Kidney epithelial cell (primary cell): ENCODE results near the gene PRRX2. TPM values are rescaled to one million over a fixed set of nuclear protein-coding genes. Genes with fewer than 3 reads are reported as not detected.
A peak's percentile ranks its signal among the peaks of the same experiment; 100 is the strongest.

Experiments
- DNase-seq: peaks from one replicate; pipeline ENCODE4 v3.0.0-alpha.2; 2010; ENCODE audit warnings: low read depth
- H3K27me3 ChIP-seq: 2 replicates; pipeline ENCODE4 v1.6.0; 2011; ENCODE audit warnings: low read length; ENCODE audit not compliant: control insufficient read depth, insufficient read depth
- H3K36me3 ChIP-seq: 2 replicates; pipeline ENCODE4 v1.5.1; 2011; ENCODE audit warnings: low read length; ENCODE audit not compliant: control insufficient read depth, insufficient read depth
- H3K4me3 ChIP-seq: 2 replicates; pipeline ENCODE4 v1.5.1; 2011; ENCODE audit warnings: low read depth, mild to moderate bottlenecking, control low read depth, low read length
- total RNA-seq: library from RNA; depleted of rRNA; stranded (reverse); fragments of >200 nt; gene quantifications from 2 replicates; pipeline ENCODE4 v1.2.3, GENCODE V29; 2015
- TF ChIP-seq, protein P1 (sequence below): IDR thresholded peaks from 2 replicates; pipeline ENCODE4 v1.5.1; 2011; ENCODE audit warnings: mild to moderate bottlenecking, moderate library complexity, low read length, control low read depth, inconsistent platforms; ENCODE audit not compliant: insufficient read depth, poor library complexity, severe bottlenecking

The PRRX2 gene
- total RNA-seq, 1 donor from 2014 or later: not detected

DNA sequence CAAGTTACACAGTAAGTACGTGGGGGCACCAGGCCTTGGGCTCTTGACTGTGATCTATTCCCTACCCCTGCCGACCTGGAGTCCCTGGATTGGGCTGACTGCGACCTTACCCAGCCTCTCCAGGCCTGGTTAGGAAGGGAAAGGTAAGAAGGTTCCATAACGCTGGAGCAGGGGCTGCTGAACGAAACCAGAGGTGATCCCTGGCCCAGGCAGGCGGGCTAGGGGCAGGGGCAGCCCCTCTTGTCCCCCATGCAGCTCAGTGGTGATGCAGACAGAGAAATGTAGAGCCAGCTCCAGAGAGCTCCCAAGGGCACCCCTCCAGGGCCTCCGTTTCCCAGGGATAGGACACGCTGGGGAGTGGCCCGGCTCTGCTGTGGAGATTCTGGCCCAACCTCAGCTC, 14.1 kb downstream of the PRRX2 start:
- TF ChIP-seq, protein P1, sequence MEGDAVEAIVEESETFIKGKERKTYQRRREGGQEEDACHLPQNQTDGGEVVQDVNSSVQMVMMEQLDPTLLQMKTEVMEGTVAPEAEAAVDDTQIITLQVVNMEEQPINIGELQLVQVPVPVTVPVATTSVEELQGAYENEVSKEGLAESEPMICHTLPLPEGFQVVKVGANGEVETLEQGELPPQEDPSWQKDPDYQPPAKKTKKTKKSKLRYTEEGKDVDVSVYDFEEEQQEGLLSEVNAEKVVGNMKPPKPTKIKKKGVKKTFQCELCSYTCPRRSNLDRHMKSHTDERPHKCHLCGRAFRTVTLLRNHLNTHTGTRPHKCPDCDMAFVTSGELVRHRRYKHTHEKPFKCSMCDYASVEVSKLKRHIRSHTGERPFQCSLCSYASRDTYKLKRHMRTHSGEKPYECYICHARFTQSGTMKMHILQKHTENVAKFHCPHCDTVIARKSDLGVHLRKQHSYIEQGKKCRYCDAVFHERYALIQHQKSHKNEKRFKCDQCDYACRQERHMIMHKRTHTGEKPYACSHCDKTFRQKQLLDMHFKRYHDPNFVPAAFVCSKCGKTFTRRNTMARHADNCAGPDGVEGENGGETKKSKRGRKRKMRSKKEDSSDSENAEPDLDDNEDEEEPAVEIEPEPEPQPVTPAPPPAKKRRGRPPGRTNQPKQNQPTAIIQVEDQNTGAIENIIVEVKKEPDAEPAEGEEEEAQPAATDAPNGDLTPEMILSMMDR: no peak
- no peaks in the 10 kb centered on the region for H3K36me3 ChIP-seq
- peaks cover 54% of the 10 kb centered on the region for H3K27me3 ChIP-seq

DNA sequence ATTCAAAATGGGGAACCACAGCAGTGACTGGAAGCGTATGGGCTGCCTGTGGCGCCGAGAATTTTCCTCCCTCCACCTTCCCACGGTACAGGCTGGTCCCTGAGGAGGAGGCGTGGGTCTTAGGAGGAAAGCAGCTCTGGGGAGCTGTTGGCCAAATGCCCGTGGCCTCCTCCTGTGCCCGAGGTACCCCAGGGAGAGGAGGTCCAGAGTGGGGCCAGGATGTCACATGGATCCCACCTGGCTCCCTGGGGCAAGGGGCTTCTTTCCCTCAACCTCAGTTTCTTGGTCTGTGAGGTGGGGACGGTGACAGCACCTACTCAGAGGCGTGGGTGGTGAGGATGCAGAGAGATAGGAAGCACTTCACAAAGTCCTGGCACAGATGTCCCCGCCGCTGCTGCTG, 16.5 kb downstream of the PRRX2 start:
- Histone ChIP-seq H3K36me3 (no peaks in the 10 kb centered on the region), H3K27me3 (peaks cover 30% of the 10 kb centered on the region), H3K4me3 (no peak overlapping the region)
- DNase-seq: no peak
- TF ChIP-seq, protein P1: no peak

More for the DNA sequence above, 14.1 kb downstream of the PRRX2 start:
- DNase-seq: no peak
- no peak overlapping the region for H3K4me3 ChIP-seq

DNA sequence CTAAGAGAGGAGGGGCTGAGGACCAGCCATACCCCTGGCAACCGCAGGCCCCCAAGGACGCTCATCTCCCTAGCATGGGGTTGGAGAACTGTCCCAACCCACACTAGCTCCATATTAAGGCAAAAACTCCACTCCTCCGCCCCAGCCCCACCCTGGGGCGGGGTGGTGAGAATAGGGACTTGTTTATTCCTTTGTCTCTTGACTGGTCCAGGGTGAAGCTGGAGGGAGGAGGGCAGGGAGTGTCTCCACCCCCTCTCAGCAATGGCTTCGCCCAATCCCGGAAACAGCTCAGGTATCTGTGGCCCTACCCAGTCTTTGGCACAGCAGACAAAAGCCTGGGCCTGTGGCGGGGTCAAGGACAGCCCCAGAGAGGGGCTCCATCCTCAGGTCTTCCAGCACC, 16.9 kb downstream of the PRRX2 start:
- Histone ChIP-seq H3K36me3 (no peaks in the 10 kb centered on the region), H3K4me3 (no peak overlapping the region), H3K27me3 (peaks cover 26% of the 10 kb centered on the region)
- TF ChIP-seq, protein P1: no peak
- no peak for DNase-seq

DNA sequence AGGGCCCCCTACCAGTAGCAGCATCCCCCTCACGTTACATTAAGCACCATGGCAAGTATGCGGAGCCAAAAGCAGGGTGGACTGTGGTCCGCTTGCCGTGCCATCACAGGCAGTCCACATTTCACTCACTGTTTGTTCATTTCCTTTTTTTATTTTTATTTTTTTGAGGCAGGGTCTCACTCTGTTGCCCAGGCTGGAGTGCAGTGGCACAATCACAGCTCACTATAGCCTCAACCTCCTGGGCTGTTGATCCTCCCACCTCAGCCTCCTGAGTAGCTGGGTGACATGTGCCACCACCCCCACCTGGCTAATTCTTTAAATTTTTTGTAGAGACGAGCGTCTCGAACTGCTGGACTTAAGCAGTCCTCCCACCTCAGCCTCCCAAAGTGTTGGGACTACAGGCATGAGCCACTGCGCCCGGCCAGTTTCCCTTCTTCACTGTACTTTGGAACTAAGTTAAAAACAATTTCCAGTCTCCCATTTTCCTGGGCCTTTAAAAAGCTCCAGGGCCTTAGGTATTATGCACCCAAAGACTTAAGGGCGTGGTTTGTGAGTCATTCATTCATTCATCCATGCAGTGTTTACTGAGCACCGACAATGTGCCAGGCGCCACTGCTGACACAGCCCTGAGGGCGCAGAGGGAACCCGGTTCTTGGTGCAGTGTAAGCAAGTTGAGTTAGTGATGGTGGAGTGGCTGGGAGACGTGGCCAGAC, 19.9 kb downstream of the PRRX2 start:
- no peak overlapping the region for H3K4me3 ChIP-seq
- H3K36me3 ChIP-seq: no peaks in the 10 kb centered on the region
- DNase-seq: peak; percentile 49
- H3K27me3 ChIP-seq: peaks cover 6% of the 10 kb centered on the region
- TF ChIP-seq, protein P1: no peak

DNA sequence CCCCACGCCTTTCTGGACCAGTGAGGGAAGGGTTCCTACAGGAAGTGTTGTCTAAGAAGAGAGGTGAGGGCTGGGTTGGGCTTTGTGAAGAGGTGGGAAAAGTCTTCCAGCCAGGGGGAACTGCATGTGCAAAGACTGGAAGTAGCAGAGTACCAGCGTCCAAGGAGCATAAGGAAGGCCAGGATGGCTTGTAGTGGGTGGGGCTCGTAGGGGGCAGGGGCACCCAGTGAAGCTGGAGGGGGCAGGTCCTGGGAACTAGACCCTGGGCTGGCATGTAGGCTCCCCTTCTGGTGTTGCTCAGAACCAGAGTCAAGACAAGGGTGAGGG, 20.4 kb downstream of the PRRX2 start:
- no peak overlapping the region for H3K4me3 ChIP-seq
- H3K27me3 ChIP-seq: peaks cover 6% of the 10 kb centered on the region
- DNase-seq: no peak
- TF ChIP-seq, protein P1: no peak
- H3K36me3 ChIP-seq: no peaks in the 10 kb centered on the region

DNA sequence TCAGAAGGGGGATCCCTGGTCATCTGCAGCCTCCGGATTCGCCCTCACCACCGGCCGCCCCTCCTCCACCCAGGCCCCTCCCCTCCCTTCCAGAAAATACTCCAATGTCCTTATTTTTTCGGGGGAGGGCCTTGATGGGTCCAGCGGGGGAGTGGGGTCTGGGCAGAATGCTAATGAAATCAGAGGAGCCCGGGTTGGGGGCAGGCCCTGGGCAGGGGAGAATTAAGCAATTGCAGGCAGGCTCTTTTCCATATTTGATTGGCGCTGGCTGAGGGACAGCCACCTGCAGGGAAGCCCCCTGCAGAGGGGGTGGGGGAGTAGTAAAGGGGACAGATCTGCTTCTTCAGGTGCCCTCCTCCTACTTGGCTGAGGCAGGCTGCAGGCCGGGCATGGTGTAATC, 21.3 kb downstream of the PRRX2 start:
- DNase-seq: no peak
- no peaks in the 10 kb centered on the region for H3K36me3 ChIP-seq
- H3K4me3 ChIP-seq: no peak overlapping the region
- H3K27me3 ChIP-seq: peaks cover 6% of the 10 kb centered on the region
- TF ChIP-seq, protein P1: no peak
